ENCODE results near the gene SYCN.

SYCN gene

DNA sequence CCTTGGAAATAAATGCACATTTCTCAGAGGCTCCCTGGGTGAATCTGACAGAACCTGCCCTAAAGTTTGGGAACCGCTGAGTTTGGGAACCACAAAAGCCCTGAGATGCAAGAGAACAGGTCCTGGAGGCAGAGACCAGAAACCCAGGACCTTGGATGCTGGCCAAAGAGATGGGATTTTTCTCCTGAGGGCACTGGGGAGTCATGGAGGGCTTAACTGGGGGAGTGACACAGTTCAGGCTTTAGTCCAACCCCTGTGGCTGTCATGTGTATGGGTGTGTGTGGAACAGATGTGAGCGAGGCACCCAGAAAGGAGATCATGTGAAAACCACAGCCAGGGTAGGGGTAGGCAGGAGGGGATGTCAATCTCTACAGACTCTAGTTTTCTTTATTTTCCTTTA is 11.2 kb downstream of the SYCN start:
- TF ChIP-seq CTCF (IDR thresholded peaks at IDR 0.05; ENCODE audit: low read depth, low read length, missing control alignments): no peak
- no peak for DNase-seq (ENCODE audit: low read depth)
- no peak overlapping the region for H3K4me3 ChIP-seq (ENCODE audit: low read depth, low read length)

DNA sequence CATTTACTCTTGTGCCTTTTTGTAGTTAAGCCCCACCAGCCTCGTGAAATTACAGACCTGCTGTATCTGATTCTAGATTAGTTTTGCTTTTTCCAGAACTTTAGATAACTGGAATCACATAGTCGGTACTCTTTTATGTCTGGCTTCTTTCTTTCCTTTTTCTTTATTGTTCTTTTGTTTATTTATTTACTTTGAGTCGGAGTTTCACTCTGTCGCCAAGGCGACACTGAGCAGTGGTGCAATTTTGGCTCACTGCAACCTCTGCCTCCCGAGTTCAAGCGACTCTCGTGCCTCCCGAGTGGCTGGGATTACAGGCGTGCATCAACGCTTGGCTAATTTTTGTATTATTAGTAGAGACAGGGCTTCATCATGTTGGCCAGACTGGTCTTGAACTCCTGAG is 13.3 kb downstream of the SYCN start:
- TF ChIP-seq CTCF (IDR thresholded peaks at IDR 0.05; ENCODE audit: low read depth, low read length, missing control alignments): no peak
- no peak for DNase-seq (ENCODE audit: low read depth)
- no peak overlapping the region for H3K4me3 ChIP-seq (ENCODE audit: low read depth, low read length)

DNA sequence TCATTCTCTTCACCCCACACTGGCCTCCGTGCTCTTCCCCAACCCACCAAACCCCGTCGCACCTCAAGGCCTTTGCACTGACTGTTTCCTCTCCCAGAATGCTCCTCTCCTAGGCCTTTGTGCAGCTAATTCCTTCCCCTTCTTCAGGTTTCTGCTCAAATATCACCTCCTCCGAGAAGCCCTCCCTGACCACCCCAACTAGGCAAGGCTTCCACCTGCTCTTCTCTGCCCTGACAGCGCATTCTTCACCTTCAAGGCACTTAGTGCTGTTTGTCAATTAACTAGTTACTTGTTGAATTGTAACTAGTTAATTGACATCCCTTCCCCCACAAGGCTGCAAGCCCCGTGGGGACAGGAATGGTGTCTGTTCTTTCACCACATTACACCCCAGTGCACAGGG is 15.1 kb downstream of the SYCN start:
- no peak overlapping the region for H3K4me3 ChIP-seq (ENCODE audit: low read depth, low read length)
- TF ChIP-seq CTCF (IDR thresholded peaks at IDR 0.05; ENCODE audit: low read depth, low read length, missing control alignments): no peak
- no peak for DNase-seq (ENCODE audit: low read depth)

GRCh38 chr19:39187552-39187943 is 16.5 kb downstream of the SYCN start:
- DNase-seq (ENCODE audit: low read depth): no peak
- TF ChIP-seq CTCF (IDR thresholded peaks at IDR 0.05; ENCODE audit: low read depth, low read length, missing control alignments): no peak
- H3K4me3 ChIP-seq (ENCODE audit: low read depth, low read length): no peak overlapping the region

GRCh38 chr19:39186391-39186790 is 17.7 kb downstream of the SYCN start:
- no peak for DNase-seq (ENCODE audit: low read depth)
- H3K4me3 ChIP-seq (ENCODE audit: low read depth, low read length): no peak overlapping the region
- TF ChIP-seq CTCF (IDR thresholded peaks at IDR 0.05; ENCODE audit: low read depth, low read length, missing control alignments): no peak

- no peak overlapping the region for H3K4me3 ChIP-seq (ENCODE audit: low read depth, low read length)
- DNase-seq (ENCODE audit: low read depth): no peak
- TF ChIP-seq CTCF (IDR thresholded peaks at IDR 0.05; ENCODE audit: low read depth, low read length, missing control alignments): no peak
Observed at GRCh38 chr19:39183104-39183503, 21.0 kb downstream of the SYCN start.

DNA sequence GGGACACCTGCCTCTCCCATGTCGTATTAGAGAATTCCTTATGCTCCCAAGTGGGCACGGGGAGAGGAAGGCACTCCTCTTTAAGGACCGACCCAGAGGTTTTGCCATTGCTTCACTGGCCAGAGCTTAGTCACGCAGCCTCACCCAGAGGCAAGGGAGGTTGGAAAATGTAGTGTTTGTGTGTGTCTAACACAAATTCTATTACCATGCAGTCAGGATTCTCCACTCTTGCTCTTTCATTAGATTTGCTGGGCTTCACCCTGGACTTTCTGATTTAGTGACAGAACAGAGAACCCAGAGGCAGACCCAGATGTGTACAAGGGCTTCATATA is 21.9 kb downstream of the SYCN start:
- no peak for TF ChIP-seq CTCF (IDR thresholded peaks at IDR 0.05; ENCODE audit: low read depth, low read length, missing control alignments)
- no peak for DNase-seq (ENCODE audit: low read depth)
- no peak overlapping the region for H3K4me3 ChIP-seq (ENCODE audit: low read depth, low read length)
